ENCODE results near the gene OR2H2. TPM values are rescaled to one million over a fixed set of nuclear protein-coding genes. Genes with fewer than 3 reads are reported as not detected.

OR2H2 gene
- total and polyA plus RNA-seq, 4 donors = not detected

DNA sequence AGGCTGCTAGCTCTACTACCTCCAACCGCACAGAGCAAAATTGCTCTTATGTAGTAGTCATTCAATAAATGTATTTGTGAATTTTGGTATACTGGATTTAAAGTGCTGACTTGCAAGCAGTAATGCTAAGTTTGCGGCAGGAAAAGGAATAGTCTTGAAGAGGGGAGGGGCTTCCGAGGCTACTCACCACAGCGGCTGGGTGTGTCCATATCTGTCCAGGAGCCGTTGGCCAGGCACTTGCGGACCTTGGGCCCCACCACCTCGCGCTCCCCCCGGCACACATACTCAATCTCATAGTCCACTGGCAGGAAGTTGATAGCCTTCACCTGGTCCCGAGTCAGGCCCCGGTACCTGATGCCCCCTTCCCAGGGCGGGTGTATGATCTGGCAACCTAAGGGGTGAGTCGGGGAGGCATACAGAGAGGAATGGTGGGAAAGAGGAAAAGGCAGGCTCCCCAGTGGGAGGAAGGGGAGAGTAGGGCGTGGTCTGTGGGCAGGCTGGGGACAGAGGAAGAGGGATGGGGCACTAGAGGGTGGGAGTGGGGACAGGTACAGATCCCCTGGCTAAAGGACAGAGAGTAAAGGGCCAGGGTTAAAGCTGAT lies 46.4 kb downstream of the OR2H2 start:
- WGBS = 37% methylated on average over 14 of the region's 14 CpGs
- no peak overlapping the region for H3K27ac ChIP-seq (ENCODE audit: low read depth in 1 of 2, low read length in 2 of 2)

More for the DNA sequence above, 46.4 kb downstream of the OR2H2 start:
- DNase-seq (ENCODE audit: low spot score) = no peak
- Histone ChIP-seq H3K9ac (ENCODE audit: low read depth in 1 of 2, low read length in 2 of 2) (no peak overlapping the region), H3K4me3 (ENCODE audit: low read depth in 1 of 3, low read length in 3 of 3) (no peak overlapping the region), H3K27me3 (ENCODE audit: control insufficient read depth in 4 of 4, insufficient read depth in 4 of 4, low read length in 3 of 4) (peaks cover 0 to 27% (median 1%) of the 10 kb centered on the region in 4 donors), H3K4me1 (ENCODE audit: control insufficient read depth in 4 of 4, insufficient read depth in 4 of 4, low read length in 3 of 4) (peaks cover 7 to 25% (median 14%) of the 10 kb centered on the region in 4 donors), H3K9me3 (ENCODE audit: control insufficient read depth in 4 of 4, low read length in 3 of 4) (no peaks in the 10 kb centered on the region), H3K36me3 (ENCODE audit: control insufficient read depth in 4 of 4, insufficient read depth in 3 of 4, low read depth in 1 of 4, low read length in 3 of 4) (no peaks in the 10 kb centered on the region)
- TF ChIP-seq HNF4A (conservative IDR thresholded peaks at IDR 0.05) (no peak), FOXA2 (IDR thresholded peaks at IDR 0.05) (no peak), FOXA1 (IDR thresholded peaks at IDR 0.05) (no peak), HNF4G (IDR thresholded peaks at IDR 0.05) (no peak), RXRA (IDR thresholded peaks at IDR 0.05) (no peak), EGR1 (IDR thresholded peaks at IDR 0.05; ENCODE audit: low read depth in 2 of 2) (no peak), GABPA (IDR thresholded peaks at IDR 0.05 in 1 of 2, conservative IDR thresholded peaks at IDR 0.05 in 1 of 2) (no peak), YY1 (IDR thresholded peaks at IDR 0.05) (no peak), JUND (IDR thresholded peaks at IDR 0.05) (no peak), SP1 (IDR thresholded peaks at IDR 0.05) (no peak), NR2F2 (IDR thresholded peaks at IDR 0.05) (no peak), TAF1 (conservative IDR thresholded peaks at IDR 0.05) (no peak), RAD21 (IDR thresholded peaks at IDR 0.05) (no peak)
- TF ChIP-seq, protein P1, sequence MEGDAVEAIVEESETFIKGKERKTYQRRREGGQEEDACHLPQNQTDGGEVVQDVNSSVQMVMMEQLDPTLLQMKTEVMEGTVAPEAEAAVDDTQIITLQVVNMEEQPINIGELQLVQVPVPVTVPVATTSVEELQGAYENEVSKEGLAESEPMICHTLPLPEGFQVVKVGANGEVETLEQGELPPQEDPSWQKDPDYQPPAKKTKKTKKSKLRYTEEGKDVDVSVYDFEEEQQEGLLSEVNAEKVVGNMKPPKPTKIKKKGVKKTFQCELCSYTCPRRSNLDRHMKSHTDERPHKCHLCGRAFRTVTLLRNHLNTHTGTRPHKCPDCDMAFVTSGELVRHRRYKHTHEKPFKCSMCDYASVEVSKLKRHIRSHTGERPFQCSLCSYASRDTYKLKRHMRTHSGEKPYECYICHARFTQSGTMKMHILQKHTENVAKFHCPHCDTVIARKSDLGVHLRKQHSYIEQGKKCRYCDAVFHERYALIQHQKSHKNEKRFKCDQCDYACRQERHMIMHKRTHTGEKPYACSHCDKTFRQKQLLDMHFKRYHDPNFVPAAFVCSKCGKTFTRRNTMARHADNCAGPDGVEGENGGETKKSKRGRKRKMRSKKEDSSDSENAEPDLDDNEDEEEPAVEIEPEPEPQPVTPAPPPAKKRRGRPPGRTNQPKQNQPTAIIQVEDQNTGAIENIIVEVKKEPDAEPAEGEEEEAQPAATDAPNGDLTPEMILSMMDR (IDR thresholded peaks at IDR 0.05; ENCODE audit: low read depth, low read length, missing input control) = no peak
- TF ChIP-seq, protein P2, sequence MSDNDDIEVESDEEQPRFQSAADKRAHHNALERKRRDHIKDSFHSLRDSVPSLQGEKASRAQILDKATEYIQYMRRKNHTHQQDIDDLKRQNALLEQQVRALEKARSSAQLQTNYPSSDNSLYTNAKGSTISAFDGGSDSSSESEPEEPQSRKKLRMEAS (IDR thresholded peaks at IDR 0.05) = no peak
- TF ChIP-seq, protein P3, sequence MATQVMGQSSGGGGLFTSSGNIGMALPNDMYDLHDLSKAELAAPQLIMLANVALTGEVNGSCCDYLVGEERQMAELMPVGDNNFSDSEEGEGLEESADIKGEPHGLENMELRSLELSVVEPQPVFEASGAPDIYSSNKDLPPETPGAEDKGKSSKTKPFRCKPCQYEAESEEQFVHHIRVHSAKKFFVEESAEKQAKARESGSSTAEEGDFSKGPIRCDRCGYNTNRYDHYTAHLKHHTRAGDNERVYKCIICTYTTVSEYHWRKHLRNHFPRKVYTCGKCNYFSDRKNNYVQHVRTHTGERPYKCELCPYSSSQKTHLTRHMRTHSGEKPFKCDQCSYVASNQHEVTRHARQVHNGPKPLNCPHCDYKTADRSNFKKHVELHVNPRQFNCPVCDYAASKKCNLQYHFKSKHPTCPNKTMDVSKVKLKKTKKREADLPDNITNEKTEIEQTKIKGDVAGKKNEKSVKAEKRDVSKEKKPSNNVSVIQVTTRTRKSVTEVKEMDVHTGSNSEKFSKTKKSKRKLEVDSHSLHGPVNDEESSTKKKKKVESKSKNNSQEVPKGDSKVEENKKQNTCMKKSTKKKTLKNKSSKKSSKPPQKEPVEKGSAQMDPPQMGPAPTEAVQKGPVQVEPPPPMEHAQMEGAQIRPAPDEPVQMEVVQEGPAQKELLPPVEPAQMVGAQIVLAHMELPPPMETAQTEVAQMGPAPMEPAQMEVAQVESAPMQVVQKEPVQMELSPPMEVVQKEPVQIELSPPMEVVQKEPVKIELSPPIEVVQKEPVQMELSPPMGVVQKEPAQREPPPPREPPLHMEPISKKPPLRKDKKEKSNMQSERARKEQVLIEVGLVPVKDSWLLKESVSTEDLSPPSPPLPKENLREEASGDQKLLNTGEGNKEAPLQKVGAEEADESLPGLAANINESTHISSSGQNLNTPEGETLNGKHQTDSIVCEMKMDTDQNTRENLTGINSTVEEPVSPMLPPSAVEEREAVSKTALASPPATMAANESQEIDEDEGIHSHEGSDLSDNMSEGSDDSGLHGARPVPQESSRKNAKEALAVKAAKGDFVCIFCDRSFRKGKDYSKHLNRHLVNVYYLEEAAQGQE (IDR thresholded peaks at IDR 0.05) = no peak
- TF ChIP-seq, protein P4, sequence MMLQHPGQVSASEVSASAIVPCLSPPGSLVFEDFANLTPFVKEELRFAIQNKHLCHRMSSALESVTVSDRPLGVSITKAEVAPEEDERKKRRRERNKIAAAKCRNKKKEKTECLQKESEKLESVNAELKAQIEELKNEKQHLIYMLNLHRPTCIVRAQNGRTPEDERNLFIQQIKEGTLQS (IDR thresholded peaks at IDR 0.05) = no peak
- TF ChIP-seq, protein P5, sequence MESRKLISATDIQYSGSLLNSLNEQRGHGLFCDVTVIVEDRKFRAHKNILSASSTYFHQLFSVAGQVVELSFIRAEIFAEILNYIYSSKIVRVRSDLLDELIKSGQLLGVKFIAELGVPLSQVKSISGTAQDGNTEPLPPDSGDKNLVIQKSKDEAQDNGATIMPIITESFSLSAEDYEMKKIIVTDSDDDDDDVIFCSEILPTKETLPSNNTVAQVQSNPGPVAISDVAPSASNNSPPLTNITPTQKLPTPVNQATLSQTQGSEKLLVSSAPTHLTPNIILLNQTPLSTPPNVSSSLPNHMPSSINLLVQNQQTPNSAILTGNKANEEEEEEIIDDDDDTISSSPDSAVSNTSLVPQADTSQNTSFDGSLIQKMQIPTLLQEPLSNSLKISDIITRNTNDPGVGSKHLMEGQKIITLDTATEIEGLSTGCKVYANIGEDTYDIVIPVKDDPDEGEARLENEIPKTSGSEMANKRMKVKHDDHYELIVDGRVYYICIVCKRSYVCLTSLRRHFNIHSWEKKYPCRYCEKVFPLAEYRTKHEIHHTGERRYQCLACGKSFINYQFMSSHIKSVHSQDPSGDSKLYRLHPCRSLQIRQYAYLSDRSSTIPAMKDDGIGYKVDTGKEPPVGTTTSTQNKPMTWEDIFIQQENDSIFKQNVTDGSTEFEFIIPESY (IDR thresholded peaks at IDR 0.05) = no peak

Data from liver (tissue), 9 donors.